H1 (cell line): ENCODE measurements around the gene HKDC1. TPM values are rescaled to one million over a fixed set of nuclear protein-coding genes. Genes with fewer than 3 reads are reported as not detected.

ENCODE experiments used
- CTCF ChIA-PET: fragments of 300-600 bp; sonication (Branson Sonifier 250); formaldehyde crosslinking; loops from one replicate; lab custom pipeline; 2021; ENCODE audit not compliant: partially characterized antibody; lab: Charles Lee
- POLR2A ChIA-PET: fragments of 300-600 bp; sonication (Branson Sonifier 250); formaldehyde crosslinking; loops from one replicate; lab custom pipeline; 2021; ENCODE audit warnings: inconsistent platforms; ENCODE audit not compliant: partially characterized antibody; lab: Charles Lee
- DNase-seq, 2 experiments: peaks; one replicate each; pipeline versions ENCODE4 v3.0.0 to v3.0.0-alpha.2; 2010 to 2022; ENCODE audit warnings: low spot score in 2 of 2, low read depth in 1 of 2, mixed read lengths in 1 of 2
- FAIRE-seq: peaks from 2 replicates; lab custom pipeline; 2011; peaks lifted over from hg19 to GRCh38; lab: Jason Lieb, UNC
- H2AFZ ChIP-seq: 2 replicates; pipeline ENCODE4 v1.8.1; 2012; ENCODE audit warnings: low read length, inconsistent platforms
- H2AK5ac ChIP-seq: 2 replicates; pipeline ENCODE4 v1.6.1; 2013; ENCODE audit warnings: low read depth, low read length
- H2BK120ac ChIP-seq: replicated peaks from 2 replicates; pipeline ENCODE3; 2013; ENCODE audit warnings: low read depth, low read length, inconsistent platforms
- H2BK12ac ChIP-seq: 2 replicates; pipeline ENCODE4 v1.6.1; 2013; ENCODE audit warnings: low read depth, low read length
- H2BK15ac ChIP-seq: 2 replicates; pipeline ENCODE4 v1.6.1; 2013; ENCODE audit warnings: low read length
- H2BK20ac ChIP-seq: 2 replicates; pipeline ENCODE4 v1.6.1; 2013; ENCODE audit warnings: low read length
- H2BK5ac ChIP-seq: 2 replicates; pipeline ENCODE4 v1.6.1; 2013; ENCODE audit warnings: low read depth, low read length
- H3K14ac ChIP-seq: 2 replicates; pipeline ENCODE4 v1.6.1; 2013; ENCODE audit warnings: inconsistent platforms; ENCODE audit not compliant: insufficient read length
- H3K18ac ChIP-seq: 2 replicates; pipeline ENCODE4 v1.6.1; 2013; ENCODE audit warnings: low read length; ENCODE audit errors: extremely low read depth
- H3K23ac ChIP-seq: 2 replicates; pipeline ENCODE4 v1.6.1; 2013; ENCODE audit warnings: inconsistent platforms; ENCODE audit not compliant: insufficient read length
- H3K23me2 ChIP-seq: 2 replicates; pipeline ENCODE4 v1.6.1; 2013; ENCODE audit warnings: low read depth, low read length
- H3K27ac ChIP-seq: 2 replicates; pipeline ENCODE4 v1.6.1; 2011; ENCODE audit warnings: low read depth, low read length, inconsistent platforms
- H3K27me3 ChIP-seq, 4 experiments: replicated peaks in 1 of 4; 1 replicate in 1 of 4; 2 replicates in 3 of 4; pipeline versions ENCODE4 v1.6.1 to v1.8.1; 2011 to 2013; ENCODE audit warnings: low read length in 3 of 4, mild to moderate bottlenecking in 3 of 4, inconsistent platforms in 2 of 4, mixed read lengths in 2 of 4, moderate library complexity in 1 of 4; ENCODE audit not compliant: control insufficient read depth in 3 of 4, insufficient read depth in 3 of 4; ENCODE audit errors: extremely low read depth in 1 of 4
- H3K36me3 ChIP-seq, 4 experiments: 2 replicates each; pipeline versions ENCODE4 v1.6.1 to v1.8.1; 2011 to 2013; ENCODE audit warnings: mild to moderate bottlenecking in 4 of 4, low read length in 3 of 4, moderate library complexity in 2 of 4, control low read depth in 1 of 4, inconsistent platforms in 1 of 4; ENCODE audit not compliant: insufficient read depth in 4 of 4, control insufficient read depth in 2 of 4
- H3K4ac ChIP-seq: replicated peaks from 2 replicates; pipeline ENCODE3; 2013; ENCODE audit warnings: low read length, low read depth, mixed read lengths, inconsistent platforms; ENCODE audit not compliant: insufficient read length
- H3K4me1 ChIP-seq, 4 experiments: replicated peaks in 1 of 4; 1 replicate in 1 of 4; 2 replicates in 3 of 4; pipeline versions ENCODE4 v1.6.1 to v1.8.1; 2011 to 2013; ENCODE audit warnings: low read length in 3 of 4, inconsistent platforms in 2 of 4, mixed read lengths in 1 of 4; ENCODE audit not compliant: insufficient read depth in 4 of 4, control insufficient read depth in 3 of 4
- H3K4me2 ChIP-seq, 2 experiments: 2 replicates each; pipeline versions ENCODE4 v1.6.1 to v1.8.1; 2011 to 2013; ENCODE audit warnings: low read depth in 2 of 2, low read length in 2 of 2, control low read depth in 1 of 2, inconsistent platforms in 1 of 2, mild to moderate bottlenecking in 1 of 2; ENCODE audit not compliant: insufficient read depth in 1 of 2
- H3K4me3 ChIP-seq, 4 experiments: fragments of 200-600, 300-600 bp in 1 of 4; sonication (generic), shearing (Covaris generic), sonication (Bioruptor Twin) in 1 of 4; 2 replicates each; pipeline versions ENCODE4 v1.5.1 to v1.8.1; 2011 to 2016; ENCODE audit warnings: low read length in 4 of 4, low read depth in 3 of 4, control low read depth in 2 of 4, inconsistent platforms in 2 of 4, mild to moderate bottlenecking in 2 of 4, mixed read lengths in 1 of 4, moderate library complexity in 1 of 4; ENCODE audit not compliant: insufficient read depth in 2 of 4; ENCODE audit errors: extremely low read depth in 1 of 4
- H3K56ac ChIP-seq: replicated peaks from 2 replicates; pipeline ENCODE3; 2013; ENCODE audit warnings: low read depth, mild to moderate bottlenecking, mixed read lengths, low read length, inconsistent platforms; ENCODE audit not compliant: insufficient read length
- H3K79me1 ChIP-seq: 2 replicates; pipeline ENCODE4 v1.6.1; 2013; ENCODE audit warnings: low read depth, low read length, control low read depth
- H3K79me2 ChIP-seq, 2 experiments: 2 replicates each; pipeline versions ENCODE4 v1.6.1 to v1.8.1; 2012 to 2013; ENCODE audit warnings: low read length in 2 of 2, mild to moderate bottlenecking in 2 of 2, inconsistent platforms in 1 of 2; ENCODE audit not compliant: insufficient read depth in 2 of 2, control insufficient read depth in 1 of 2
- H3K9ac ChIP-seq, 4 experiments: replicated peaks in 1 of 4; 1 replicate in 1 of 4; 2 replicates in 3 of 4; pipeline versions ENCODE4 v1.6.1 to v1.8.1; 2011 to 2013; ENCODE audit warnings: low read depth in 3 of 4, low read length in 3 of 4, control low read depth in 2 of 4, mild to moderate bottlenecking in 2 of 4, moderate library complexity in 2 of 4, inconsistent platforms in 1 of 4; ENCODE audit errors: extremely low read depth in 1 of 4
- H3K9me3 ChIP-seq, 2 experiments: 2 replicates each; pipeline versions ENCODE4 v1.6.1 to v1.8.1; 2012 to 2013; ENCODE audit warnings: mild to moderate bottlenecking in 2 of 2, moderate library complexity in 2 of 2, control low read depth in 1 of 2, inconsistent platforms in 1 of 2, low read depth in 1 of 2, low read length in 1 of 2, mixed read lengths in 1 of 2; ENCODE audit not compliant: insufficient read depth in 2 of 2
- H4K20me1 ChIP-seq, 2 experiments: replicated peaks in 1 of 2; 2 replicates each; pipeline versions ENCODE3 to v1.8.1; 2011 to 2013; ENCODE audit warnings: inconsistent platforms in 2 of 2, low read length in 2 of 2, mild to moderate bottlenecking in 1 of 2; ENCODE audit not compliant: insufficient read depth in 2 of 2, control insufficient read depth in 1 of 2
- H4K5ac ChIP-seq: 2 replicates; pipeline ENCODE4 v1.6.1; 2013; ENCODE audit warnings: low read length, low read depth, mixed read lengths, inconsistent platforms; ENCODE audit not compliant: insufficient read length
- H4K8ac ChIP-seq: 2 replicates; pipeline ENCODE4 v1.8.0; 2013; ENCODE audit warnings: mild to moderate bottlenecking, moderate library complexity, low read length, inconsistent platforms; ENCODE audit not compliant: insufficient read depth; ENCODE audit errors: extremely low read depth
- H4K91ac ChIP-seq: replicated peaks from 2 replicates; pipeline ENCODE3; 2013; ENCODE audit warnings: low read length, mixed read lengths, inconsistent platforms; ENCODE audit not compliant: insufficient read length
- TEAD4 ChIP-seq: IDR thresholded peaks from 2 replicates; pipeline ENCODE4 v1.6.1; 2012; ENCODE audit warnings: low read depth, low read length, inconsistent platforms, mixed read lengths
- YY1 ChIP-seq: IDR thresholded peaks from 2 replicates; pipeline ENCODE4 v1.6.1; 2011; ENCODE audit warnings: low read depth, mild to moderate bottlenecking, low read length
- whole genome bisulfite sequencing, 2 experiments: shearing (Covaris generic) in 1 of 2; methylation state at CpG; one replicate each; pipeline versions ENCODE4 v1.1.6 to v1.1.7; 2013 to 2015; ENCODE audit warnings: low lambda C conversion rate in 2 of 2, mixed read lengths in 2 of 2, inconsistent platforms in 1 of 2, low coverage in 1 of 2, missing lambda C conversion rate in 1 of 2; ENCODE audit not compliant: insufficient replicate concordance in 2 of 2, insufficient coverage in 1 of 2, insufficient read length in 1 of 2; ENCODE audit errors: extremely low coverage in 1 of 2, missing lambda C conversion rate in 1 of 2; 5-methylcytosine and 5-hydroxymethylcytosine counted together
- polyA plus RNA-seq, 7 experiments: library from polyadenylated mRNA; depleted of rRNA in 3 of 7; stranded (reverse) in 5 of 7; unstranded in 2 of 7; fragments of >200 nt in 5 of 7; fragments of 200-250 nt in 2 of 7; gene quantifications; 1 replicate in 5 of 7; 2 replicates in 1 of 7; 4 replicates in 1 of 7; pipeline versions ENCODE4 v1.2.1 to v1.2.3, GENCODE V29; 2011 to 2013; ENCODE audit warnings: missing spikeins in 2 of 7, mixed read lengths in 2 of 7
- total RNA-seq: library from RNA; stranded (reverse); fragmentation: NEBNext Ultra II Directional; extraction: Animal tissue kit (Norgen Biotek cat#: 25700); gene quantifications from 2 replicates; pipeline ENCODE4 v1.2.1, GENCODE V29; 2021

Gene HKDC1
- total and polyA plus RNA-seq, 2 of the 8 experiments (the other 6 are each of a cell fraction or from before 2014, with no cell fraction given) = 0.12 to 0.78 TPM

- WGBS, 2 experiments = 83% methylated on average over 14 of the region's 14 CpGs; no CpG with 5 or more reads in 1 of the 2 experiments
- Histone ChIP-seq H3K4ac (no peak overlapping the region), H3K36me3 (no peaks in the 10 kb centered on the region)
Measured at GRCh38 chr10:69246581-69247312, 26.6 kb downstream of the HKDC1 start.

More at GRCh38 chr10:69246581-69247312, 26.6 kb downstream of the HKDC1 start:
- FAIRE-seq = no peak
- H2BK15ac ChIP-seq = no peak overlapping the region
- no peak for TF ChIP-seq TEAD4
- no peak for TF ChIP-seq YY1
- no peak overlapping the region for H3K4me2 ChIP-seq
- H2AK5ac ChIP-seq = no peak overlapping the region
- no peak overlapping the region for H4K5ac ChIP-seq
- no peak overlapping the region for H2BK12ac ChIP-seq
- no peak overlapping the region for H3K4me3 ChIP-seq
- H2AFZ ChIP-seq = no peak overlapping the region
- no peaks in the 10 kb centered on the region for H3K79me2 ChIP-seq
- H3K4me1 ChIP-seq = no peaks in the 10 kb centered on the region; a peak in 1 of 7 replicates
- no peak overlapping the region for H3K14ac ChIP-seq
- H3K9me3 ChIP-seq = no peaks in the 10 kb centered on the region
- DNase-seq = no peak
- H3K79me1 ChIP-seq = no peaks in the 10 kb centered on the region
- H4K8ac ChIP-seq = no peak overlapping the region
- H3K23ac ChIP-seq = no peak overlapping the region
- no peaks in the 10 kb centered on the region for H4K20me1 ChIP-seq
- H2BK120ac ChIP-seq = no peak overlapping the region
- no peak overlapping the region for H2BK20ac ChIP-seq
- no peak overlapping the region for H3K9ac ChIP-seq
- H3K27me3 ChIP-seq = no peaks in the 10 kb centered on the region
- H3K23me2 ChIP-seq = no peaks in the 10 kb centered on the region
- POLR2A ChIA-PET = no interaction called here
- H4K91ac ChIP-seq = no peak overlapping the region
- no peak overlapping the region for H2BK5ac ChIP-seq
- no peak overlapping the region for H3K18ac ChIP-seq
- H3K27ac ChIP-seq = no peak overlapping the region
- no peak overlapping the region for H3K56ac ChIP-seq
- CTCF ChIA-PET = interaction anchor here (0.5 to 2.1 kb wide), 9 partner anchors 9 to 146 kb away, joined by 3 to 10 read pairs (median 3); no protein-coding TSS in a partner anchor
